COLO829 (cell line): ENCODE results near the gene NAA38.

Source experiments
- DNase-seq: peaks from one replicate; pipeline ENCODE4 v3.0.0; 2012; ENCODE audit warnings: low spot score

NAA38 gene

GRCh38 chr17:7852262-7852670, 5.1 kb downstream of the NAA38 start:
- no peak for DNase-seq

- peak; percentile 74 for DNase-seq
Observed at GRCh38 chr17:7851438-7852261, 5.7 kb downstream of the NAA38 start.

DNA sequence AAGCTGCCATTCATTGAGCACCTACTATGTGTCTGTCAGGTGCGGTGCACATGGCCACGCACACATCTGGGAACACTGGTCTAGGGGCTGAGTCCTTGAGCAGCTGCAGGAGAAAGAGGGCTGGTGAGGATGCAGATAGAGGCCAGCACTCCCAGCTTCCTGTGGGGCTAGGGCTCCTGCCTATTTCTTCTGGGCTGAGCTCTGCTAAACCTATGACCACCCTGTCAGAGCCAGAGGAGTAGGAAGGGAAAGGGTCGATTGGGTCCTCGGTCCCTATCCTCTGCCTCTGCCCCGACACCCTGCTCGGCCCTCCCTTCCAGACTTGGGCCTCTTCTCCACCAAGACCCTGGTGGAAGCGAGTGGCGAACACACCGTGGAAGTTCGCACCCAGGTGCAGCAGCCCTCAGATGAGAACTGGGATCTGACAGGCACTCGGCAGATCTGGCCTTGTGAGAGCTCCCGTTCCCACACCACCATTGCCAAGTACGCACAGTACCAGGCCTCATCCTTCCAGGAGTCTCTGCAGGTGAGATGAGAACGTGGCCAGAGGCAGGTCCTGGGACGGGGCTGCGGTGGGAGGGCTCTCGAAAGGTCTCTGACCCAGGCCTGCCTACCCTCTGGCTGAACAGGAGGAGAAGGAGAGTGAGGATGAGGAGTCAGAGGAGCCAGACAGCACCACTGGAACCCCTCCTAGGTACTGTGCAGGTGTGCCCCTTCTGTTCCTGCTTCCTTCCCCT, 6.5 kb downstream of the NAA38 start:
- DNase-seq = no peak

GRCh38 chr17:7849751-7850504, 7.4 kb downstream of the NAA38 start:
- no peak for DNase-seq

- no peak for DNase-seq
Observed at GRCh38 chr17:7849130-7849750, 8.1 kb downstream of the NAA38 start.

DNA sequence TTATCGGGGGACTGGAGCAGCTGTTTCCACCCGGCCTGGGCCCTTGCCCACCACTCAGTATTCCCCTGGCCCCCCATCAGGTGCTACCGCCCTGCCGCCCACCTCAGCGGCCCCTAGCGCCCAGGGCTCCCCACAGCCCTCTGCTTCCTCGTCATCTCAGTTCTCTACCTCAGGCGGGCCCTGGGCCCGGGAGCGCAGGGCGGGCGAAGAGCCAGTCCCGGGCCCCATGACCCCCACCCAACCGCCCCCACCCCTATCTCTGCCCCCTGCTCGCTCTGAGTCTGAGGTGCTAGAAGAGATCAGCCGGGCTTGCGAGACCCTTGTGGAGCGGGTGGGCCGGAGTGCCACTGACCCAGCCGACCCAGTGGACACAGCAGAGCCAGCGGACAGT, 8.6 kb downstream of the NAA38 start:
- no peak for DNase-seq

- DNase-seq = no peak
Observed at GRCh38 chr17:7848131-7848579, 9.2 kb downstream of the NAA38 start.

GRCh38 chr17:7846765-7847661, 10.3 kb downstream of the NAA38 start:
- no peak for DNase-seq

DNA sequence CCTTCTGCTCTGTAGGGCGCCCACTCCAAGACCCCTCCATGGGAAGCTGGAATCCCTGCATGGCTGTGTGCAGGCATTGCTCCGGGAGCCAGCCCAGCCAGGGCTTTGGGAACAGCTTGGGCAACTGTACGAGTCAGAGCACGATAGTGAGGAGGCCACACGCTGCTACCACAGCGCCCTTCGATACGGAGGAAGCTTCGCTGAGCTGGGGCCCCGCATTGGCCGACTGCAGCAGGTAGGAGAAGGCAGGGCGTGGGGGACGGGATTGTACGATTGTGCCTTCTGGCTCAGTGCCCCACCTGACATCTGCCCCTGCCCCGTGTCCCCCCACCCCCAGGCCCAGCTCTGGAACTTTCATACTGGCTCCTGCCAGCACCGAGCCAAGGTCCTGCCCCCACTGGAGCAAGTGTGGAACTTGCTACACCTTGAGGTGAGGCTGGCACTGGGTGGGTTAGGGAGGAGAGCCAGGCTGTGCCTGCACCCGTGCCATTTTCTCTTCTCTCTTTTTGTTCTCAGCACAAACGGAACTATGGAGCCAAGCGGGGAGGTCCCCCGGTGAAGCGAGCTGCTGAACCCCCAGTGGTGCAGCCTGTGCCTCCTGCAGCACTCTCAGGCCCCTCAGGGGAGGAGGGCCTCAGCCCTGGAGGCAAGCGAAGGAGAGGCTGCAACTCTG, 11.2 kb downstream of the NAA38 start:
- no peak for DNase-seq

GRCh38 chr17:7845359-7846062, 11.8 kb downstream of the NAA38 start:
- DNase-seq = no peak

- peak; percentile 81 for DNase-seq
Observed at GRCh38 chr17:7844292-7845154, 12.8 kb downstream of the NAA38 start.

DNA sequence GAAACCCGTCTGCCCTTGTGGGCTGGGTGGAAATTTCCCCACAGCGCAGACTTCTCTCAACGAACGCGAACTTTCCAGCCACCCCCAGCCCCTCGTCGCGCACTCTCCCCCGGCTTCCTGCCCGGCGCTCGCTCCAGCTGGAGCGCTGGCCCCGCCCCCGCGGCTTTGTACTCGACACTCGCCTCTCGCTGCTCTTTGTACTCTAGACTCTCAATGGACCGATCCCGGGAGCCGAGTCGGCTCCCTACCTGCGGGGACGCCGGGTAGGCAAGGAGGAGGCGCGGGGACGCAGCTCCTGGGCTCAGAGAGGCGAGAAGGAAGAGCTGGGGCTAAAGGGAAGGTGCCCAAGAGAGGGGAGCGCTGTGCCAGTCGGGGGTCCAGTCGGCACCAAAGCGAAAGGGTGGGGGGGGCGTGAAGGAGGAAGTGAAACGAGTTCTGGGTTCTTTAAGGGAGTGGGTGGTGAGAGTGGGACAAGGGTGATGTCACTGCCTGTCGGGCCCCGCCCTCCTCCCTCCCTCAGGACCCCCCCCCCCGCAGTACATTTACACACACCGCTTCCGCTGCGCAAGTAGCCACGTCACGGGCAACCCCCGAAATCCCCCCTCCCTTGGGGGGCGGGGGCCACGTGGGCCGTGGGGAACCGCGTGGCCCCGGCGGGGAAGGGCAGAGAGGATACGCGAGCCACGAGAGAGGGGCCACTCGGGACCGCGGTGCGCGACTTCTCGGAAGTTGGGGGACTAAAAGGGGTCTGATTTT, 13.6 kb downstream of the NAA38 start:
- peak; percentile 67 for DNase-seq

DNA sequence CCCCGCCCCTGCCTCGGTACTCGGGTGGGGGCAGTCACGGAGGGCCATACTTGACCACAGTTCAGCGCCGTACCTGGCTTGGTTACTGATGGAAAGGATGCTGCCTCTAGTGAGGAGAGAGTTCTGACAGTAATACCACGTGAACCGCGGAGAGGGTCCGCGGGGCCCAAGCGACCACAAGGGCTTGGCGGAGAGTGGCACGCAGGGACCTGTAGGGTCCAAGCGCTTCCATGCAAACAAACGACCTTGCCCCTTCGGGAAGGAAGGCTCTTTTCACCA, 14.2 kb downstream of the NAA38 start:
- DNase-seq = no peak

DNA sequence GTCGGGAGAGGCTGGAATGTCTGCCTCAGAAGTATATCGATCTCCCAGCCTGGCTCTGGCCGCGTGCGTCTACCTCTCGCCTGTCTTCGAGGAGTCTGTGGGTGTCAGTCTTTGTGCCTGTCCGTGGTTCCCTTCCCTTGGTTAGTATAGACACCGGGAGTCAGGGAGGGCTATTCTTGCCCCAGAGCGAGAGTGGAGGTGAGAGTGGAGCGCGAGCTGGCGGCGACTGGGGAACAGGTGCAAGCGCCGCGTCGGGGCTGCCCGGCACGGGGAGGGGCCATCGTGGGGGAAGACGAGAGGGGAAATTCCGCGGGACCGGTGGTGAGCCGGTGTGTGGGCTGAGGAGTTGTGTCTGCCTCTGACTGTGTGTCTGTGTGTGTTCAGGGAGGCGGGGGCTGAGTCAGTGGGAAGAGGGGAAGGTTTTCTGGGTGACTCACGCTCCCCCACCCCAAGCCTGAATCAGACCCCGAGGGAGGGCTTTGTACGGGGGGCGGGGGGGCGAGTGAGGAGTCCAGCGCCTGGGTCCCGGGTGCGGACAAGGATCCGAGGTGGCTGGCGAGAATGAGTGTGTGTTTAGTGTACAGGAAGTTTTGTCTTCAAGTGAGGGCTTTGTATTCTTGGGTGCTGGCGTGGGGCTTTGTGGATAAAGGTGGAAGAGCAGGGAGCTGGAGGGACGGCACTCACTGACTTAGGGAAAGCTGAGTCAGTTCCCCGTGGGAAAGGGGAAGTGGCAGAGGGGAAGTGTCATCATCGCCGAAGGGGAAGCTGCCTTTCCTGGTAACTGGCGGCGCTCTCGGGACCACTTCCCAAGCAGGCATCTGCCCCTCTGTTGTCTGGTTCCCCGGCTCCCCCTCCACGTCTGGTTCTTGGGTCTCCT, 14.7 kb downstream of the NAA38 start:
- DNase-seq = peak; percentile 42

DNA sequence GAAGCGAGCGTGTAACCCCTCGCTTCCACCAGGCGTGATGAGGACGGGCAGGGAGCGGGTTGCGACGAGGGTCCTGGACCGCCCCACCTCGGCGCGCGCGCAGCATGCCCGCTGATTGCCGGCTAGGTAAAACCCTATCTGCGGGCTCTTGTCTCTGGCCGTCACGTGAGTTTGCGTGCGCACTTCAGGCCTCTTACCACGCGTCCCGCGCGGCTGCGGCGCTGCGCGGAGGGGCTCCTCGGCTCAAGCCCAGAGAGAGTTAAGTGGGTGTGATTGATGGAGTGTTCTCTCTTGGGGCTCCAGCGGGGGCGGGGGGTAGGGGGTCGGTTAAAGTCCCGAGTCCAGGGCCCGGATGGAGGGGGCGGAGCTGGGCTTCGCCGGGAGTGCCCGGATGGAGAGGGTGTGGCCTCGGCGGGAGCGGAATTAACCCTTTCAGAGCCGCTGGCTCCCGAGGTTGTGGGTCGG, 15.4 kb downstream of the NAA38 start:
- peak; percentile 81 for DNase-seq

DNA sequence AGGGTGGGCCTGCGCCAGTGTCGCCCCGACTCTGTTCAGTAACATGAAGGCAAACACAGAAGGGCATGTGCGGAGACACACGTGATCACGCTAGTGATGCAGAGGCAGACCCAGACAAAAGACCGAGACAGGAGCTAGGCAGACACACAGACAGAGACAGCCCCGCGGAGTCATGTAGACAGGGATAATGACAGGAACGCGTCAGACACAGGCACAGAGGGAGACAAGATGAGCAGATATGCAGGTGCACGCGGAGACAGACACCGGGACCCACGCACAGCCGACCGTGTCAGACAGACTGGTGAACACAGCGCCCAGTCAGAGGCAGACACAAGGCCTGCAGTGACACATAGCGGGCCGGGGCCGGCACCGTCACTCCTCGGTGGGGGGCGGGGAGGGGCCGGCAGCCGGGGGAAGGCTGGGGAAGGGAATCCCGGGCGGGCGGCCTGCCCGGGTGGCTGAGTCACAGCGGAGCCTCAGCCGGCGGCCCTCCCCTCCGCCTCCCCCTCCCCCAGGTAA, 15.9 kb downstream of the NAA38 start:
- peak; percentile 52 for DNase-seq

GRCh38 chr17:7840875-7841274, 16.5 kb downstream of the NAA38 start:
- no peak for DNase-seq
